ENCODE data around the gene WRAP73. TPM values are rescaled to one million over a fixed set of nuclear protein-coding genes. Genes with fewer than 3 reads are reported as not detected.
A peak's percentile ranks its signal among the peaks of the same experiment; 100 is the strongest.

The WRAP73 gene
- total and polyA plus RNA-seq, 9 of the 15 experiments (the other 6 are each of a cell fraction or from before 2014, with no cell fraction given) = 4.3 to 51.8 (median 30.1) TPM

GRCh38 chr1:3668585-3669300 is 18.8 kb upstream of the WRAP73 start (continued):
- TF ChIP-seq STAT5A (IDR thresholded peaks at IDR 0.05; ENCODE audit: borderline replicate concordance, low read length) (no peak), CREB3 (tag; conservative IDR thresholded peaks at IDR 0.05; ENCODE audit: low read depth) (no peak), ZNF445 (CRISPR knock-in tag; IDR thresholded peaks at IDR 0.05; ENCODE audit: low read depth) (no peak), PCBP1 (IDR thresholded peaks at IDR 0.05; ENCODE audit: low read depth, low read length, poor library complexity, severe bottlenecking) (no peak), HNRNPL (IDR thresholded peaks at IDR 0.05; ENCODE audit: low read depth, low read length) (no peak), SUPT5H (IDR thresholded peaks at IDR 0.05) (no peak), XRCC3 (IDR thresholded peaks at IDR 0.05) (no peak), POLR2H (tag; IDR thresholded peaks at IDR 0.05; ENCODE audit: low read depth) (no peak), TFAM (CRISPR knock-in tag; conservative IDR thresholded peaks at IDR 0.05) (no peak), ARID4B (CRISPR knock-in tag; IDR thresholded peaks at IDR 0.05) (peak; percentile 97), PRDM10 (IDR thresholded peaks at IDR 0.05; ENCODE audit: partially characterized antibody) (no peak), RFX7 (CRISPR knock-in tag; IDR thresholded peaks at IDR 0.05) (no peak), HDAC3 (IDR thresholded peaks at IDR 0.05; ENCODE audit: borderline replicate concordance, partially characterized antibody) (no peak), NCOA2 (IDR thresholded peaks at IDR 0.05; ENCODE audit: partially characterized antibody in 2 of 2) (no peak), ZNF551 (CRISPR knock-in tag; IDR thresholded peaks at IDR 0.05) (no peak), SLC30A9 (CRISPR knock-in tag; IDR thresholded peaks at IDR 0.05) (no peak), SIN3A (IDR thresholded peaks at IDR 0.05; ENCODE audit: borderline replicate concordance in 2 of 2, control insufficient read depth in 1 of 2, low read depth in 2 of 2, low read length in 2 of 2) (peak; percentile 63 to 96; a peak in 2 of 4 replicates), ZNF431 (CRISPR knock-in tag; IDR thresholded peaks at IDR 0.05) (no peak), CCAR2 (IDR thresholded peaks at IDR 0.05; ENCODE audit: low read depth, low read length) (no peak), DACH1 (IDR thresholded peaks at IDR 0.05; ENCODE audit: partially characterized antibody) (no peak)
